Vagina (tissue), 2 donors: ENCODE results near the gene RPL10. TPM values are rescaled to one million over a fixed set of nuclear protein-coding genes. Genes with fewer than 3 reads are reported as not detected.
"Not testable (repeated sequence)": the region's sequence is repeated elsewhere in the genome, so short reads cannot be mapped to it uniquely, and the experiment has no call there.

Experiments
- DNase-seq, 2 donors: peaks; one replicate each; pipeline ENCODE4 v3.0.0-alpha.2; 2017; ENCODE audit errors: extremely low spot score in 2 of 2
- H3K27ac ChIP-seq: fragments of 200-600 bp; sonication (generic); one replicate; pipeline ENCODE4 v1.5.1; 2019
- H3K27me3 ChIP-seq: fragments of 200-600 bp; sonication (generic); one replicate; pipeline ENCODE4 v1.5.1; 2019
- H3K36me3 ChIP-seq, 2 donors: fragments of 200-600 bp; sonication (generic); one replicate each; pipeline ENCODE4 v1.5.1; 2017 to 2019
- H3K4me1 ChIP-seq: fragments of 200-600 bp; sonication (generic); one replicate; pipeline ENCODE4 v1.5.1; 2019
- H3K4me3 ChIP-seq, 2 donors: fragments of 200-600 bp; sonication (generic); 1 replicate in 1 of 2; 2 replicates in 1 of 2; pipeline ENCODE4 v1.5.1; 2016 to 2019
- H3K9me3 ChIP-seq: fragments of 200-600 bp; sonication (generic); one replicate; pipeline ENCODE4 v1.5.1; 2019
- POLR2A ChIP-seq, 2 donors: fragments of 450-650 bp; IDR thresholded peaks; one replicate each; pipeline ENCODE4 v1.6.1; 2017; ENCODE audit warnings: antibody characterized with exemption in 2 of 2, mild to moderate bottlenecking in 2 of 2, moderate library complexity in 2 of 2
- POLR2AphosphoS5 ChIP-seq, 2 donors: sonication (generic); formaldehyde crosslinking; IDR thresholded peaks; one replicate each; pipeline ENCODE4 v1.9.0; 2017; ENCODE audit warnings: antibody characterized with exemption in 2 of 2, mild to moderate bottlenecking in 2 of 2, low read depth in 1 of 2; ENCODE audit not compliant: insufficient read depth in 1 of 2
- intact Hi-C: fragments of 100-400 bp; cut with DNase I; formaldehyde crosslinking; loops from one replicate; pipeline ENCODE4 v1.15.1; 2023
- total RNA-seq: library from RNA; depleted of rRNA; stranded (reverse); fragments of >200 nt; gene quantifications from one replicate; pipeline ENCODE4 v1.2.3, GENCODE V29; 2016
- TF ChIP-seq, protein P1 (sequence below), 3 experiments: fragments of 450-650 bp in 2 of 3; fragments of 200-600 bp in 1 of 3; sonication (generic) in 1 of 3; IDR thresholded peaks; one replicate each; pipeline ENCODE4 v1.5.1; 2017 to 2019; ENCODE audit warnings: antibody characterized with exemption in 3 of 3, mild to moderate bottlenecking in 2 of 3, moderate library complexity in 2 of 3

The RPL10 gene
- total RNA-seq, 1 donor from 2014 or later: 3,948 TPM

DNA sequence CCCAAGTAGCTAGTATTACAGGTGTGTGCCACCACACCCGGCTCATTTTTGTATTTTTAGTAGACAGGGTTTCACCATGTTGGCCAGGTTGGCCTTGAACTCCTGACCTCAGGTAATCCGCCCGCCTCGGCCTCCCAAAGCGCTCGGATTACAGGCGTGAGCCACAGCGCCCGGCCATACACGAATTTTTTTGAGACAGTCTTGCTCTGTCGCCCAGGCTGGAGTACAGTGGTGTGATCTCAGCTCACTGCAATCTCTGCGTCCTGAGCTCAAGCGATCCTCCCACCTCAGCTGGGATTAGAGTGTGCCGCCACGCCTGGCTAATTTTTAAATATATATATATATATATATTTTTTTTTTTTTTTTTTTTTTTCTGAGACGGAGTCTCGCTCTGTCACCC is 1.8 kb upstream of the RPL10 start:
- H3K27ac ChIP-seq, DNase-seq, H3K9me3 ChIP-seq, H3K27me3 ChIP-seq, H3K4me3 ChIP-seq: not testable (repeated sequence)
- intact Hi-C loops: loop anchor here (5.0 kb wide), 1 partner anchor 136 kb away; no protein-coding TSS in a partner anchor
- Histone ChIP-seq H3K4me1 (peaks cover 17% of the 10 kb centered on the region), H3K36me3 (peaks cover 0 to 20% of the 10 kb centered on the region in 2 donors)

DNA sequence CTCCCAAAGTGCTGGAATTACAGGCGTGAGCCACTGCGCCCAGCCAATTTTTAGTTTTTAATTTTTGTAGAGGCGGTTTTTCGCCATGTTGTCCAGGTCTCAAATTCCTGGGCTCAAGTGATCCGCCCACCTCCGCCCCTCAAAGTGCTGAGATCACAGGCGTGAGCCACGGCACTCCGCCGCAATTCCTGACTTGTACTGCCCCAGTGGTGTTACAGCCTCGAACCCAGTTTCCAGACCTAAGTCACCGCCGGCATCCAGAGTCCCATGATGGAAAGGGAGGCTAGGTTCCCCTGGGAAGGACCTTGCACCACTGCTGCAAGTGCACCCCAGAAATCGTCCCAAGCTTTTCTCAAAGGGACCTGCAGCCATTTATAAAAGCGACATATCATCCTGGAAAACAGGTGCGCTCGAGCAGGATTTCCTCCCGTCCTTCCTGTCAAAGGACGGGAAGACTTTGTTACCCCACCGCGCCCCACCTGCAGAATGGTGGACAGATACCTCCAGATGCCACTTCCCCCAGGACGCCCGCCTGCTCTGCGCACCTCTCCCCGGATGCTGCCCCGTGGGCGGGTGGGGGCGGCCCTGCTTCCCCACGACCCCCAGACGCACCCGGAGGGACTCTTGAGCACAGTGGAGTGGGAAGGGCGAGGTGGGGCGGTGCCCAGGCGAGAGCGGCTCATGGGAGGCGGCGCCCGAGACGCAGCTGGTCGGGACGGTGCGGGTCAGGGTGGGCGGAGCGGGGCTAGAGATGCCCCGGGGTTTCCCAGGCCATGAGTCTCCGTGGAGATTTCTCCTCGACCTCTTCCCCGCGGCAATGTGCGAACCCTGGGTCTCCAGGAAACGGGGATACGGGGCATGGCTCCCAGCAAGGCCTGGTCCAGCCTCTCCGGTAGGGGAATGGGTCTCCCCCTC is 947 bp upstream of the RPL10 start:
- intact Hi-C loops: loop anchor here (5.0 kb wide), 1 partner anchor 135 kb away; no protein-coding TSS in a partner anchor
- Histone ChIP-seq H3K4me3 (peak overlapping the region; percentile 65 to 69), H3K4me1 (peaks cover 21% of the 10 kb centered on the region), H3K27ac (peak overlapping the region; percentile 88), H3K36me3 (peaks cover 0 to 20% of the 10 kb centered on the region in 2 donors), H3K9me3 (no peaks in the 10 kb centered on the region), H3K27me3 (no peaks in the 10 kb centered on the region)
- peak in 1 of 2 donors; percentile 30 for TF ChIP-seq POLR2A (IDR thresholded peaks at IDR 0.05)
- TF ChIP-seq, protein P1, sequence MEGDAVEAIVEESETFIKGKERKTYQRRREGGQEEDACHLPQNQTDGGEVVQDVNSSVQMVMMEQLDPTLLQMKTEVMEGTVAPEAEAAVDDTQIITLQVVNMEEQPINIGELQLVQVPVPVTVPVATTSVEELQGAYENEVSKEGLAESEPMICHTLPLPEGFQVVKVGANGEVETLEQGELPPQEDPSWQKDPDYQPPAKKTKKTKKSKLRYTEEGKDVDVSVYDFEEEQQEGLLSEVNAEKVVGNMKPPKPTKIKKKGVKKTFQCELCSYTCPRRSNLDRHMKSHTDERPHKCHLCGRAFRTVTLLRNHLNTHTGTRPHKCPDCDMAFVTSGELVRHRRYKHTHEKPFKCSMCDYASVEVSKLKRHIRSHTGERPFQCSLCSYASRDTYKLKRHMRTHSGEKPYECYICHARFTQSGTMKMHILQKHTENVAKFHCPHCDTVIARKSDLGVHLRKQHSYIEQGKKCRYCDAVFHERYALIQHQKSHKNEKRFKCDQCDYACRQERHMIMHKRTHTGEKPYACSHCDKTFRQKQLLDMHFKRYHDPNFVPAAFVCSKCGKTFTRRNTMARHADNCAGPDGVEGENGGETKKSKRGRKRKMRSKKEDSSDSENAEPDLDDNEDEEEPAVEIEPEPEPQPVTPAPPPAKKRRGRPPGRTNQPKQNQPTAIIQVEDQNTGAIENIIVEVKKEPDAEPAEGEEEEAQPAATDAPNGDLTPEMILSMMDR (IDR thresholded peaks at IDR 0.05): no peak
- DNase-seq: no peak

GRCh38 chrX:154398668-154399526 is 720 bp downstream of the RPL10 start:
- peaks cover 0 to 20% of the 10 kb centered on the region in 2 donors for H3K36me3 ChIP-seq
- H3K27me3 ChIP-seq: no peaks in the 10 kb centered on the region
- no peak for DNase-seq
- peak overlapping the region; percentile 88 for H3K27ac ChIP-seq
- peak overlapping the region; percentile 65 to 69 for H3K4me3 ChIP-seq
- H3K9me3 ChIP-seq: no peaks in the 10 kb centered on the region
- TF ChIP-seq, protein P1 (IDR thresholded peaks at IDR 0.05): peak; percentile 52 to 76 (median 60)
- no peak for TF ChIP-seq POLR2AphosphoS5 (IDR thresholded peaks at IDR 0.05; ENCODE audit: insufficient read depth in 1 of 2, low read depth in 1 of 2)
- TF ChIP-seq POLR2A (IDR thresholded peaks at IDR 0.05): peak in 1 of 2 donors; percentile 11
- intact Hi-C loops: loop anchor here (5.0 kb wide), 1 partner anchor 133 kb away; no protein-coding TSS in a partner anchor
- H3K4me1 ChIP-seq: peaks cover 21% of the 10 kb centered on the region

DNA sequence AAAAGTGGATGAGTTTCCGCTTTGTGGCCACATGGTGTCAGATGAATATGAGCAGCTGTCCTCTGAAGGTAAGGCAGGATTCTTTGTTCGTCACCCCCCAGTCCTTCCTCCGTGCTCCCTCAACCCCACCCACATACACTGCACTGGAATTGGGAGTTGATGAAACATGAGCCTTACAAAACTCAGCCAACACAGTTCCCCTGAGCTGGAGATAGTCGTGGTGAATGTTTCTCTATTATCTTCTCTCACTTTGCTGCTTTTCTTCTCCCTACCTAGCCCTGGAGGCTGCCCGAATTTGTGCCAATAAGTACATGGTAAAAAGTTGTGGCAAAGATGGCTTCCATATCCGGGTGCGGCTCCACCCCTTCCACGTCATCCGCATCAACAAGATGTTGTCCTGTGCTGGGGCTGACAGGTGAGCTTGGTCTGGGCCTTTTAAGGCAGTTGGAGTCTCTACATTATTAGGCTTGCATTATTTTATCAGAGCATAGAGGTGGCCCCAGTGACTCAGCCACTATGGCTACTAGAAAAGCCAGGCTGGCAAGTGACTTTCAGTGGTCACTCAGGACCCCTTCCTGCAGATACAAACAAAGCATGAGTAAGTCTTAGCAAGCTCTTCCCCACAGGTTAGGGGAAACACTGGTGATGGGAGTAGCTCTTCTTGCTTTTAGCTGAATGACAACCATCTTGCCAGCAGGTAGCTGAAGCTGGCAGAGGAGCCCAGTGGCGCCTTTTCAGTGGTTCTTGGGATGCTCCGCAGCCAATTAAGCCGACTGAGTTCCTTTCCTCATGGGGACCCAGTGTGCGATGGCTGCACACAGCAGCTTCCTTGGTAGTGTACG is 1.6 kb downstream of the RPL10 start:
- no peaks in the 10 kb centered on the region for H3K27me3 ChIP-seq
- intact Hi-C loops: loop anchor here (5.0 kb wide), 1 partner anchor 133 kb away; no protein-coding TSS in a partner anchor
- peaks cover 21% of the 10 kb centered on the region for H3K4me1 ChIP-seq
- H3K36me3 ChIP-seq: peaks cover 0 to 20% of the 10 kb centered on the region in 2 donors
- no peaks in the 10 kb centered on the region for H3K9me3 ChIP-seq
- peak overlapping the region; percentile 88 for H3K27ac ChIP-seq
- TF ChIP-seq POLR2AphosphoS5 (IDR thresholded peaks at IDR 0.05; ENCODE audit: insufficient read depth in 1 of 2, low read depth in 1 of 2): no peak
- TF ChIP-seq, protein P1 (IDR thresholded peaks at IDR 0.05): no peak
- TF ChIP-seq POLR2A (IDR thresholded peaks at IDR 0.05): no peak
- DNase-seq: no peak
- H3K4me3 ChIP-seq: peak overlapping the region; percentile 65 to 69

DNA sequence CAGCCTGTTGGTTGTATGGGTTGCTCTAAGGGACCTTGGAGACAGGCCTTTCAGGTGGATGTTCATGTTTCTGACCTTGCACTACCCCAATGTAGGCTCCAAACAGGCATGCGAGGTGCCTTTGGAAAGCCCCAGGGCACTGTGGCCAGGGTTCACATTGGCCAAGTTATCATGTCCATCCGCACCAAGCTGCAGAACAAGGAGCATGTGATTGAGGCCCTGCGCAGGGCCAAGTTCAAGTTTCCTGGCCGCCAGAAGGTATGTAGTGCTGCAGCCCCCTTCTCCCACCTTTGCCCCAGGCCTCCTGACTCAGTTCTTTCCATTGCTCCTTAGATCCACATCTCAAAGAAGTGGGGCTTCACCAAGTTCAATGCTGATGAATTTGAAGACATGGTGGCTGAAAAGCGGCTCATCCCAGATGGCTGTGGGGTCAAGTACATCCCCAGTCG is 2.2 kb downstream of the RPL10 start:
- Histone ChIP-seq H3K4me1 (peaks cover 21% of the 10 kb centered on the region), H3K36me3 (peaks cover 0 to 20% of the 10 kb centered on the region in 2 donors)
- H3K9me3 ChIP-seq, H3K27ac ChIP-seq, H3K4me3 ChIP-seq, intact Hi-C loops, H3K27me3 ChIP-seq, DNase-seq: not testable (repeated sequence)
